Measurements from ENCODE around the gene REXO1.

Gene REXO1

GRCh38 chr19:1826557-1827521, 21.4 kb downstream of the REXO1 start:
- DNase-seq: no peak

DNA sequence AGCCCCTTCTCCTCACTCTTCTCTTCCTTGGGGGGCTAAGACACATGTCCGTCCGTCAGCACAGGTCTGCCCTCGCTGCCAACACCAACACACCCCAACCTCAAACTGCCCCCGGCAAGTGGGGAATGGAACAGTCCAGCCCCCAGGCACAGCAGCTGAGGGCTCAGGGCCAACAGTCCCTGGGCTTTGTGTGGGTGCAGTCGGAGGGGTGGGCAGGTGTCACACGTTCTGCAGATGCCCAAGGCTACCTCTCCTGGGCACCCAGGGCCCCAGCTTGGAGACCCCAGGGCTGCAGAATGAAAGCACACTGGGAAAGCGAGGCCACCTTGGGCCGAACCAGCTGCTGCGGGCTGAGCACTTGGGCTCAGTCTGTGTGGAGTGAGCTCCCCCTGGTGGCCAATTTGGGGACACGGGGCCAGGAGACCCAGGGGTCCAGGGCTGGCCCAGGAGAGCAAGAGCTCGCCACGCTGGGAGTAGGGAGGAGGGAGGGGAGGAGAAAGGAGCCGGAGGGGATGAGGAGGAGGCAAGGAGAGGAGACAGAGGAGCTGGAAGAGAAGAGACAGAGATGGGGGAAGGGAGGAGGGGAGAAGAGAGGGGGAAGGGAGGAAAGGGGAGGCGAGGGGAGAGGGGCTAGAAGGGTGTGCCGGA, 22.2 kb downstream of the REXO1 start:
- peak; percentile 83 for DNase-seq

- DNase-seq: no peak
Observed at GRCh38 chr19:1824252-1824622, 24.0 kb downstream of the REXO1 start.

DNA sequence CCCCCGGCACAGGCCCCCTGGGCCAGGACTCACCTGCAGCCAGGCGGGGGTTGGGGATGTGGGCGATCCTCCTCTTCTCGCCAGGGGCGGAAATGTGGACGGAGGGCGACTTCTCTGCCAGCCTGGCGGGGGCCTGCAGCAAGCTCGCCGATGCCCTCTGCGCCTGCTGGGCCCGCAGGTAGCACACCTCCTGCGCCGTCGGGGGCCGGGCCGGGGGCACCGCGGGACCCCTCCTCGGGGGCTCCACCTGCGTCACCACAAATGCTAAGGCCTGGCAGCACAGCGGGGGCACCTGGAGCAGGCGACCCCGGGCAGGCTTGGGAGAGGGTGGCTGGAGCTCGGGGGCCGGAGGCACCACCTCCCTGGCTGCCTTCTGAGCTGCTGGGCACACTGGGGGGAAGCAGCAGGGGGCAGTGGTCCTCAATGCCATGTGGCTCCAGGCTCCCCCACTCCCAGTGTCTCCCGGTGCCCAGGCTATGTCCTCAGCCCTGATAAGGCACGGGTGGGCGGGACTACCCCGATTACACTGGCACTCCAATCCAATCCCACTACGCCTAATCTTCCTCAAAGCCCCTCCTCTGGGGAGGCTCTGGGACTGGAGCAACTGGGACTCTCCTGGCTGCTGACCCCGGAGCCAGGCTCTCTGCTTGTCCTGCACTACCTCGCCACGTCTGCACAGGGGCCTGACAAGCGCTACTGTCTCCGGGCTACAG, 24.6 kb downstream of the REXO1 start:
- DNase-seq: no peak

- no peak for DNase-seq
Observed at GRCh38 chr19:1823020-1823419, 25.3 kb downstream of the REXO1 start.

DNA sequence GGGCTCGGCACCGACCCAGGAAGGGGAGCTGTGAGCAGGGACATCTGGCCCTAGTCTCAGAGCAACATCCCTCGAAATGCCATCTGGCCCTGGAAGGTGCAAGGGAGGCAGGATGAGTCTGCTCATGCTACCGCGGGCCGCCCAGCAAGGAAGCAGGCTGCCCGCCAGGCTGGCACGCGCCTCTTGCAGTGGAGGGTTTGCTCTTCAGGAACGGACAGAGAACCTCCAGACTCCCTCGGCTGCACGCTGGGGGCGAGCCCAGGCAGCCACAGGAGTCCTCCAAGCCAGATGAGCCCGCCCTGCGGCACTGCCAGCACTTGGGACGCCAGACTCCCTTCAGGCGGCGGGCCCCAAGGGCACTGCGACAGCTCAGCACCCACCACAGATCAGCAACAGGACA, 26.1 kb downstream of the REXO1 start:
- DNase-seq: no peak

DNA sequence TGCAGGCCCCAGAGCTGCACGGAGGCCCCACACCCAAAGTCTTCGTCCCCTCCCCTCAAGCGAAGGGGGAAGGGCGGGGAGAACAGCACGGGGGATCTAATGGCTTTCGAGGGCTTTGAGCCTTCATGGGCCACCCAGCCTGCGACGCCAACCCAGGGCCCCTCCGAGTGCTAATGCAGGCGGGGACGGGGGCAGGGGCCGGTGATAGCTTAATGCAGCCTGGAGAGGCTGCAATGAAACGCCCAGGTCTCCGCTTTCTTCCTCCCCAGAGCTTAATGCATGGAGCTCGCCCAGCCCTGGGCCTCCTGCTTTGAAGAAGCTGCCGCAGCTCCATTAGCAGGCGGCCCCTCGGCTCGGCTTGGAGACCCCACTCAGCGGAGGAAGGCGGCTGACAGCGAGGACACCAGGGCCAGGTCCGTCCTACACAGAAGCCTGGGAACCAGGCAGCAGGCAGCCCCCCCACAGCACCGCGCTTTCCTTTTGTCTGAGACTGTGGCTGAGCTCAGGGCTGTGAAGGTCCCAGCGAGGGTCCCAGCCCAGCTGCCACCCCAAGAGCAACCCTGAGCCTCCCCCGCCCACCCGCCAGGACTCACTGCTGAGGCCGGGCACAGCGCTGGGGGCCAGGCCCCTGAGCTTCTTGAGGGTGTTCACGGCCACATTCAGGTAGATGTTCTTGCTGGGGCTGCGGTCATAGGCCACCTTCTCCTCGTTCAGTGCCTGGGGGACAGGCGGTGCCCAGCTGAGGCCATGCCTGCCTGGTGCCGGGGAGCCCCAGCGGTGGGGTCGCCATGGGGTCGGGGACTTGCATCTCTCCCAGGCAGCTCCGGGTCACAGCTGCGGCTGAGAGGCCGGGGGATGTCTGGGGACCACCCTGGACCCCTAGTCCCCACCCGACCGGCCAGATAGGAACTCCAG, 28.7 kb downstream of the REXO1 start:
- DNase-seq: no peak

GRCh38 chr19:1818549-1819195, 29.6 kb downstream of the REXO1 start:
- DNase-seq: no peak

DNA sequence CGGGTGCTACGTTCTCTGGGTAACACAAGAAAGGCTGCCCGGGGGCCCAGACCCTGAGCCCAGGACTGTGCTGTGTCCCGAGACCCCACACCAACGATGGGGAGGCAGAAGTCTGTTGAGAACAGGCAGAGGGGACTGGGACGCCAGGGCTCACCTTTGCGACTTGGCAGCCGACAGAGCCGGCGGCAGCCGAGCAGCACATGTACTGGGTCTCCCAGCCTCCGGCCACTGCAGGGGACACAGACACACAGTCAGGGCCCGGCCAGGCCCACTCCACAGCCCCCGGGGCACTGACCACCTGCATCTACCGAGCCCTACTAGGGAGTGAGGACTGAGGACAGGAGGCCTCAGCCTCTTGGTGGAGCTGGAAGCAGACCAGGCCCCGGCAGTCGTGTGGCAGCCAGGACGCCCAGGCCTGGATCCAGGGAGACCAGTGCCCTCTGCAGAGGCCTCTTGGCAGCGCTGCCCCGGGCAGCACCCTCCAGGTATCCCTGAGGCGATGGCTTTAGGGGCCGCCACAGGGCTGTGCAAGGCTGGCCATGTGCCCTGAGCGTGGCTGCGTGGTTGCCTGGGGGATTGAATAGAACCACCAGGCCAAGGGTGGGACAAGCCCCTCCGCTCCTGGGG, 30.6 kb downstream of the REXO1 start:
- DNase-seq: no peak

- DNase-seq: no peak
Observed at GRCh38 chr19:1816530-1817298, 31.6 kb downstream of the REXO1 start.

- no peak for DNase-seq
Observed at GRCh38 chr19:1815605-1816529, 32.4 kb downstream of the REXO1 start.

GRCh38 chr19:1814833-1815604, 33.3 kb downstream of the REXO1 start:
- DNase-seq: no peak

DNA sequence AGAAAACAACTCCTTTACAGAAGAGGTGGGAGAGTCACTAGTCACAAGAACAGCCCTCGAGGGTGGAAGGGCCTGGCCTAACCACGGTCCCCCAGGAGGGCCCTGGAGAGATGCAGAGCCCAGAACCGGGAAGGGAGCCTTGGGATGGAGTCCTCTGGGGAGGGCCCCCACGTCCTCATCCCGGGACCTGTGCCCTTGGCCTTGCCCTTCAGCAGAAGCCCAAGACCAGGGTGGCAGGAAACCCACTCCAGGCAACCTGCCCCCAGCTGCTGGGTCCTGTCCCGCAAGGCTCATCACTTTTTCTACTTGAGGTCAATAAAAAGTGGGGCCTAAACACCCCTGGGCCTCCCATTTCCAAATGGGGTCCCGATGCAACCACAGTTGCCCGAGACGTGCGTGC, 33.9 kb downstream of the REXO1 start:
- DNase-seq: no peak

GRCh38 chr19:1813192-1814182, 34.8 kb downstream of the REXO1 start:
- no peak for DNase-seq

- DNase-seq: peak; percentile 92
Observed at GRCh38 chr19:1812426-1813191, 35.7 kb downstream of the REXO1 start.

DNA sequence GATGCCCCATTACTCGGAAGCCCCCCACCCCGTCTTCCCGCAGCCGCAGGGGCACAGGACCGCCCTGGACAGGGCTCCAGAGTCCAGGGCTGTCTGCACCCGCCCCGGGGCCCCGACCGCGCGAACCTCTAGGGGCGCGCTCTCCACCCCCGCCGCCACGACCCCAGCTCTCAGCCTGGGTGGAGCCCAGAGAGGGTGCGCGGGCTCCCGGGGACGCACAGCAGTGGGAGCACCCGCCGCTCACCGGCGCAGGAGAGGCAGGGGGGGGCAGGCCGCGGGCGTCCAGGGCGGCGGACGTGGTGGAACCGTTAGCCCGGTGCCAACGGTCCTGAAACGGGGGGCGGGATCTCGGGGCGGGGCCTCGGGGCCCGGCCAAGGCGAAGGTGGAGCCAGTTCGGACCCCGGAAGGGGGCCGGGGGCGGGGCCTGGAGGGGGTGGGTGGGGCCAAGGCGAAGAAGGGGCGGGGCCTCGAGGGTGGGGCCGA, 36.3 kb downstream of the REXO1 start, which contains the start of gene ATP8B3:
ATP8B3 (minus strand) TSS at position 335 of the 484 bp plus-strand sequence. CDS start 540 bp downstream, outside the sequence.
- no peak for DNase-seq
